ENCODE data around the gene SPX. TPM values are rescaled to one million over a fixed set of nuclear protein-coding genes. Genes with fewer than 3 reads are reported as not detected.

The SPX gene
- total RNA-seq, 1 donor from 2014 or later, result 2.6 TPM

- H3K4me3 Mint-ChIP-seq (ENCODE audit: low read depth), result no peak overlapping the region
- no peaks in the 10 kb centered on the region for H3K9me3 Mint-ChIP-seq (ENCODE audit: low read depth)
- H3K27me3 Mint-ChIP-seq, result no peaks in the 10 kb centered on the region
- DNase-seq (ENCODE audit: low spot score, unreplicated experiment), result no peak
- TF ChIP-seq CTCF (IDR thresholded peaks at IDR 0.05; ENCODE audit: unreplicated experiment), result no peak
- H3K27ac Mint-ChIP-seq, result no peak overlapping the region
- peaks cover 7% of the 10 kb centered on the region for H3K4me1 Mint-ChIP-seq (ENCODE audit: low read depth)
- H3K36me3 Mint-ChIP-seq (ENCODE audit: insufficient read depth), result peaks cover 9% of the 10 kb centered on the region
Observed at GRCh38 chr12:21499765-21500164, 26.3 kb upstream of the SPX start.

- Mint-ChIP-seq H3K27ac (no peak overlapping the region), H3K27me3 (no peaks in the 10 kb centered on the region), H3K9me3 (ENCODE audit: low read depth) (no peaks in the 10 kb centered on the region), H3K4me1 (ENCODE audit: low read depth) (peaks cover 7% of the 10 kb centered on the region), H3K4me3 (ENCODE audit: low read depth) (no peak overlapping the region), H3K36me3 (ENCODE audit: insufficient read depth) (peaks cover 4% of the 10 kb centered on the region)
- no peak for DNase-seq (ENCODE audit: low spot score, unreplicated experiment)
- no peak for TF ChIP-seq CTCF (IDR thresholded peaks at IDR 0.05; ENCODE audit: unreplicated experiment)
Observed at GRCh38 chr12:21500786-21501257, 25.3 kb upstream of the SPX start.

GRCh38 chr12:21501258-21502163 is 24.6 kb upstream of the SPX start, which contains the start of the genes GOLT1B and RECQL:
TSS of gene GOLT1B (plus strand) at chr12:21501789. CDS start at chr12:21501924, 135 bp downstream.
TSS of gene RECQL (minus strand) at chr12:21501635. CDS start at chr12:21499570, 2,065 bp downstream.
- Mint-ChIP-seq H3K4me1 (ENCODE audit: low read depth) (peaks cover 7% of the 10 kb centered on the region), H3K27ac (no peak within 1 kb of the TSS), H3K4me3 (ENCODE audit: low read depth) (no peak within 1 kb of the TSS), H3K36me3 (ENCODE audit: insufficient read depth) (peaks cover 4% of the 10 kb centered on the region), H3K27me3 (no peaks in the 10 kb centered on the region), H3K9me3 (ENCODE audit: low read depth) (no peaks in the 10 kb centered on the region)
- no peak for TF ChIP-seq CTCF (IDR thresholded peaks at IDR 0.05; ENCODE audit: unreplicated experiment)
- DNase-seq (ENCODE audit: low spot score, unreplicated experiment), result peak; percentile 90

- no peak for TF ChIP-seq CTCF (IDR thresholded peaks at IDR 0.05; ENCODE audit: unreplicated experiment)
- peaks cover 7% of the 10 kb centered on the region for H3K4me1 Mint-ChIP-seq (ENCODE audit: low read depth)
- H3K4me3 Mint-ChIP-seq (ENCODE audit: low read depth), result no peak overlapping the region
- DNase-seq (ENCODE audit: low spot score, unreplicated experiment), result no peak
- H3K27me3 Mint-ChIP-seq, result no peaks in the 10 kb centered on the region
- H3K36me3 Mint-ChIP-seq (ENCODE audit: insufficient read depth), result peaks cover 4% of the 10 kb centered on the region
- no peaks in the 10 kb centered on the region for H3K9me3 Mint-ChIP-seq (ENCODE audit: low read depth)
- no peak overlapping the region for H3K27ac Mint-ChIP-seq
Observed at GRCh38 chr12:21502164-21502496, 24.0 kb upstream of the SPX start.

- Mint-ChIP-seq H3K4me3 (ENCODE audit: low read depth) (no peak overlapping the region), H3K27ac (no peak overlapping the region), H3K4me1 (ENCODE audit: low read depth) (peaks cover 7% of the 10 kb centered on the region), H3K9me3 (ENCODE audit: low read depth) (no peaks in the 10 kb centered on the region), H3K27me3 (no peaks in the 10 kb centered on the region), H3K36me3 (ENCODE audit: insufficient read depth) (peaks cover 2% of the 10 kb centered on the region)
- no peak for TF ChIP-seq CTCF (IDR thresholded peaks at IDR 0.05; ENCODE audit: unreplicated experiment)
- no peak for DNase-seq (ENCODE audit: low spot score, unreplicated experiment)
Observed at GRCh38 chr12:21502872-21503271, 23.2 kb upstream of the SPX start.

Data from progenitor cell of endocrine pancreas (in vitro differentiated cells).